Stimulated activated CD8-positive, alpha-beta memory T cell treated with anti-CD3 and anti-CD28 coated beads, Interleukin-15, amount 100 ng/mL, for 1 hour (primary cell): ENCODE data around the gene DBH.
"Not testable (repeated sequence)": the region's sequence is repeated elsewhere in the genome, so short reads cannot be mapped to it uniquely, and the experiment has no call there.

Source experiments
- DNase-seq: peaks from one replicate; pipeline ENCODE4 v3.0.0-alpha.2; 2020; ENCODE audit warnings: low read depth

The DBH gene

DNA sequence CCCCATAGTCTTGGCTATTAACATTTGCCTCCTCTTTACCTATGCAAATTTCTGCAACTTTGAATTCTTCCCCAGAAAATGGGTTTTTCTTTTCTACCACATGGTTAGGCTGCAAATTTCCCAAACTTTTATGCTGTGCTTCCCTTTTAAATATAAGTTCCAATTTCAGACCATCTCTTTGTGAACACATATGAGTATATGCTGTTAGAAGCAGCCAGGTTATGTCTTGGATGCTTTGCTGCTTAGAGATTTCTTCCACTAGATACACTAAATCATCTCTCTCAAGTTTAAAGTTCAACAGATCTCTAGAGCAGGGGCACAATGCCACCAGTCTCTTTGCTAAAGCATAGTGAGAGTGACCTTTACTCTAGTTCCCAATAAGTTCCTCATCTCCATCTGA lies 10.2 kb upstream of the DBH start:
- not testable (repeated sequence) for DNase-seq

DNA sequence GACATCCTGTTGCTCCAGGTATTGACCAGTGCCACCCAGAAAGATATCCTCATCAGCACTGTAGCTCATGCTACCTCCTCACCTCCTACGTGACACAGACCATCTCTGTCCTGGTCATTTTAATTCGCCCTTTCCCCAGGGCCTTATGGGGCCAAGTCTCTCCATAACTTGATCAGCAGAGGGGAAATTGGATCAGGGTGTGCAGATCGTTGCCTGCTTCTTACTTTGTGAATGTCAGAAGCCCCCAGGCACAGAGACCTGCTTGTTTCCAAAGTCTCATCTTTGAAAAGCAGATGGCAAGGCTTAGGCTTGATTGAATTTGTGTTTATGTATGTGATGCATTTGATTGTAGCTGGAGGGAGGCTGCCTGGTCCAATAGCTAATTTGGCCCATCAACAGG lies 8.8 kb upstream of the DBH start:
- no peak for DNase-seq

DNA sequence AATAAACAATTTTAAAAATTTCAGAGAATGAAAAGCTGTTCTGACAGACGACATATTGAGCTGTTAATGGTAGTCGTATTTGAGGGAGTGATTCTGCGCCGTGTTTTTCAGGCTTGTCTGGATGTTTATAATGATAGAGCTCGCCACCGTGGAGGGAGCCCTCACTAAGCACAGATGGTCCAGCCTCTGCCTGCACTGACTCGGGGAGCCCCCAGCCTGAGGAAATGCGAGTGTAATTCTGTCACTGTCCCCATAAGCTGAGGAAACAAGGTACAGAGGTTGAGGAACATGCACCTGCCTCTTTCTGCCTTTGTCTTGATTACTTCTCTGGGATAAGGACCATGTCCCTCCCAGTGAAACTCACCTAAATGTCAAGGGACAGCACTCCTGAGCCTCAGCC lies 7.4 kb upstream of the DBH start:
- no peak for DNase-seq

DNA sequence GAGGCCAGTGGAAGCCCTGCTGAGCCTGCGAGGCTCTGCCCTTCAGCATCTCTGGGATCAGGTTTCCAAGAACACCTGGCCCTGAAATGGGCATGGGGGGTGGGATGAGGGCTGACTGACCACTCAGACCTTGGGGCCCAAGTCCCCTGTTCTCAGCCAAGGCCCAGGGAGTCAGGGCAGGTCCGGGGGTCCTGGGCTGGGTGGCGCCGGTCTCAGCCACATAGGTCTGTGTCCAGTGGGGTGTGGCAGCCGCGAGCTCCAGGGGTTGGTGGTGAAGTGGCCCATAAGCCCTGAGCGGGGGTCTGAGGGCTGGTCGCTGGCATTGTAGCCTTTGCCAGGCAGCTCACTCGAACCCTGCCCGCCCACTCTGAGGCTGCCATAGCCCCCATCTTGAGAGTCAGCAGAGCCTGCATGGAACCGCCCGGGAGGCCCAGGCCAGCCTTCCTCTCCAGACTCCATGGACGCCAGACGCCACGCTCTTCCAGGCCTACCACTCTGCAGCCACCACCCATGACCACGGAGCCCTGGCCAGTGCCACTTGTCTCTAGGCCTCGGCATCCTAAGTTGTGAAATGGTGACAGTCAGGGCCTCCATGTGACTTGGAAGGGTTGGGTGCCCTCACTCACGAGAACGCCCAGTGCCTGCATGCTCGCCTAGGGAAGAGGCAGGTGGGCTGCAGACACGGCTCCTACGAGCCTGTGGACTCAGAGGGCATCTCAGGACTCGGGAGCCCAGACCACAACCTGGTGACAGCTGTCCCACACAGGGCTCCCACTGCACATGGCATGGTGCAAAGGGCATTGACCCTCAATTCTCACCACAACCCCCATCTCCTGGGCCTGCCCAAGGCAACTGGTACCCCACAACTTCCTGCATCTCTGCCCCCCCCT lies 6.7 kb upstream of the DBH start:
- DNase-seq: no peak

DNA sequence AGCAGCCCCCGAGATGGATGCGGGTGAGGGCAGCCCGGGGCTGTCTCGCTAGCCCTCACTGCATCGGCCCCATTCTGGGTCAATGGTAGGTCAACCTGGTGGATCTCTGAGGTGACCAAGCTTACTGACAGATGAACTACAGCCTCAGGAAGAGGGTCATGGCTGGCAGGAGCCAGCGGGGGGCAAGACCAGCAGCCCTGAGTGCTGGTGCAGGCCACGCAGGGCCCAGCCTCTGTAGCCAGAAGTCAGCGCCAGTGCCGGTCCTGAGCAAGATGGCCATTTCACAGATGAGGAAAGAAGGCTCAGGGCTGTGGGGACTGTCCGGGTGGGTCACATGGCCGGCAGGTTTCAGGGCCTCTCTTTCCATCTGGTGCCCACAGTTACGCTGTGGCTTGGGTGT lies 5.1 kb upstream of the DBH start:
- no peak for DNase-seq

DNA sequence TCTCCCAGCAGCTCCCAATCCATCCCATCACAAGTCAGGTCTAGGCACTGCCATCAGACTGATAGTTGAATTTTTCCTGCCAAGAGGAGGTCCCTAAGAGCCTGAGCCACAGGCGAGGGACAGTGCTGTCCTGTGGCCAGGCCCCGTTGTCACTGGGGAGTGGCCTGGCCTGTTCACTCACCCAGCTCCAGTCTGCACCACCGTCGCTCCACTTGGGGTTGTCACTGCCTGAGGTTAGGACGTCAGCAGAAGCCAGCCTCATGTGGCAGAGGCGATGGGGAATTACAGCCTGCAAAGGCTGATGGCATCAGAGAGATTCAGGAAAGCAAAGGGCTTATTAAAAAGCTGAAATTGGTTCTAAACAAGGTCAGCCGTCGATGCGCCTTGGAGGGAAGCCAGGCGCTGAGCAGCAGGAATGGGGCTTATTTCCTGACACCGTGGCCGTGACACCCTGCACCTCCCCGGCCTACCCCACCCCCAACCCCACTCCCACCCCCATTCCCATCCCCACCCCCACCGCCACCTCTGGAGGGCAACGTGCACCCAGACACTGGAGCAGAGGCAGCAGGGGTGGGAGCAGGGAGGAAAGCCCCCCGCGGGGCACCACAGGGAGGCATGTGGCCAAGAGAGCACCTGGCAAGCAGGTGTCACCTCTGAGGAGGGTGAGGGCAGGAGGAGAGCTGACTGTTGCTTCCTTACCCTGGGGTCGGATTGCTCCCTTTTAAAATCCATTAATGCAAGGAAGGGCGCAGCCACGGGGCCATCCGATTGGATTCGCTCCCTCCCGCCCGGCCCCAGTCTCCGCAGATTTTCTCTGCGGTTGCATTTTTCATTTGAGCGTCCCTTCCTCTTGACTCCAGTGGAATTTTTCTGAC lies 3.1 kb upstream of the DBH start:
- no peak for DNase-seq

DNA sequence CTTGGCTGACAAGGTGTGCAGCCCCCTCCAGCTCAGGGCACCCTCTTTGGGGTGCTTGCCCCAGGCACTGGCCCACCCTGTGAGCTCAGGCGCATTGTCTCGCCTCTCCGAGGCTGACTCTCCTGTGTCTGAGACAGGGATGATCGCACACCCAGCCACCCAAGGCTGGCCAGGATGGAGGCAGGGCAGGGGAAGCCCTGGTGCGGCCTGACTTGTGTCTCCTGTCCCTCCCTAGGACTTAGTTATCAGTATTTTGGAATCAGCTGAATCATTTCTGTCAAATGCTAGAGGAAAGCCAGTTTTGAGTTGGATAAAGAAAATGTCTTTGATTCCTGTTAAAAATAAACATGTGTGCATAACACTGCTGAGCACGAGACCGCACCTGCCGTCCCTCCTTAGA lies 2.5 kb upstream of the DBH start:
- DNase-seq: no peak

DNA sequence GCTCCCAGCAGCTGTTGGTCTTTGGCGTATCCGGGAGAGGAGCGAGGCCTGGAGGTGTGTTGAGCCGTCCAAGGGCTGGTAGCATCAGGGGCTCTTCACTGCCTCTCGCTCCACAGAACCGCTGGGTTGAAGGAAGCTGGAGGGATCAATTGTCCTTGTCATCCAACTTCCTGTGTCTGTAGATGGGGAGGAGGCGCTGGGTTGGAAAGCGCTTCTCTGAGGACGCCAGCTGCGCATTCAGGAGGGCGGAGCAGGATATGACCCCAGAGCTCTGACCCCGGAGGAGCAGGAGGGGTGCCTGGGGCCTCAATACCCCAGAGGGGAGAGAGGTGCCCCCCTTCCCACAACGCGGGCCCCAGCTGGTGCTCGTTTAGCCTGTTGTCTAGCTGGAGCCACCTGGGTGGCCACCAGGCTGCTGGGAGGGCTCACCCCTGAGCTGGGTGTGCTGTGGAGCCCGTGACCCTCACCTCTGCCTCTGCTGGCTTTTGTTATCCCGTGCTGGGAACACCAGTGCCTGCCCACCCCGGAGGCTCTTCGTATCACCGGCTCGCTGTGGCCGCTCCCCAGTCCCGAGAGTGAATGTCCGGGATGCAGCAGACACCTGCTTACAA lies 2.0 kb upstream of the DBH start:
- no peak for DNase-seq

DNA sequence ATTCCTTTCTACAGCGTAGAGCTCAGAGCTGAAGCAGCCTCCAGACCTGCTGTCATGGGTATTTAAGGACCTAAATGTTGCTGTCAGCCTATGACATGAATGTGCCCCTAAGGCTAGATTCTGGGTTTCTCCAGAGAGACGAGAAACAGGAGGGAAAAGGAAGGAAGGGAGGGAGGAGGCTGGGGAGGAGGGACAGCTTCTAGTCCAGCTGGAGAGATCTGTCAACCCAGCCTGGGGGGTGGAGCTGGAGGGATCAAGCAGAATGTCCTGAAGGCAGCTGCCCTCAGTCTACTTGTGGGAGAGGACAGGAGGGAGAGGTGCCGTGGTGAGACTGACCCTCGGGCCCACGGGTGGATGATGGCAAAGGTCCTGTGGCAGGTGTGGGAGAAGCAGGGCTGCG lies 1.1 kb upstream of the DBH start:
- DNase-seq: no peak

DNA sequence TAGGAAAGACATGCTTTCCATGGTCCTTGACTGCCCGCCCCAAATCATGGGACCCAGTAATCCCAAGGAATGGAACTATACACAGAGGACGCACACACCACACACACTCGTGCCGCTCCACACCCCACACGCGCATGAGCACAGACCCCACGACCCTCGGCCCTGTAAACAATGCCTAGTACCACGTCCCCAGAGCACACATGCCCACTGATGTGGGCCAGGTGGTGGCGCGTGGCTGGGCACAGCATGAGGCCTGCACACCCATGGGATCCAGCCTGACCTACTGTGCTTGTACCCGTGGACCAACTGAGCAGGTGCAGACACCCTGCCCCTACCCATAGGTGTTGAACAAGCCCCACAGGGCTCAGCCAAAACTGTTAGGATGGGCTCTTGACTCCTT lies 739 bp downstream of the DBH start:
- no peak for DNase-seq

DNA sequence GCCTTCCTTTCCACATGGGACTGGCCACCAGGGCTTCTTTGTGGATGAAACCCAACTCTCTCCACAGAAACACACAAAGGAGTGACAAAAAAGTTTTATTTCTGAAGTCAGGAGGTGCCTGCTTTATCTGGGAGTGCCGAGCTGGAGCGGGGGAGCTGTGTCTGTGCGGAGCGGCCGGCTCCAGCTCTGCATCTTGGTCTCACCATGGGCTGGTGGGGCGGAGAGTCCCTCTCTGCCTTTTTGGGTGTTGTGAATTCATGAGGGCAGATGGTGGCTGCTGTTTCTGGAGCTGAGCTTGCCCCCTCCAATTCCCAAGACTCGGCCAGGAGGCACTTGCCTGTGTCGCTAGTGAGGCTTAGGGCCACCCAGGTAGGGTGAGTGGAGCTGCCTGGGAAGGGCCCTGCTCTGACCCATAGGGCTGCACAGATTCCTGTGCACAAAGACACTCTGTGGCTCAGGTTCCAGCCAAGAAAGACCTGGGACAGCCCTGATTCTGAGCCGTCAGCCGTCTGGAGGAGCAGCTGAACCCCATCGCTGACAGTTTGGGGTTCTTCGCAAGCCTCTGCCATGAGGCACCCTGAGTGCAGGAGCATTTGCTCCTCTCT lies 1.4 kb downstream of the DBH start:
- DNase-seq: no peak

DNA sequence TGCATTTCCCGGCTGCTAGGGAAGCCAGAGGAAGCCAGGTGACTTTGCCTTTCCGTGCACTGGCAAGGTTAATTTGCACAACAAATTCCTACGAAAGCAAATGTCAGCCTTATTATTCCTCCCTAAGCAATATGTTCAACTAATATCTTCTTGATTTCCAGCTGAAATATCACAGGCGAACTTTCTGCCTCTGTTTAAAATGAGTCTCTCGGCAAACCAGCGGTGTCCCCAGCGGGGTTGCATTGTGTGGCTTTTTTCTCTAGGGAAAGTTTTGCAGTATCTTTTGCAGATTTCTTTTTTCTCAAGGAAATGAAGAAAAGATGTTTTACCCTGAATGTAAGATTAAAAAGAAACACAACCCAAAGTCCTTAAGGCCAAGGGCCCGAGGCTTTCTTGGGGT lies 1.9 kb downstream of the DBH start:
- DNase-seq: no peak

DNA sequence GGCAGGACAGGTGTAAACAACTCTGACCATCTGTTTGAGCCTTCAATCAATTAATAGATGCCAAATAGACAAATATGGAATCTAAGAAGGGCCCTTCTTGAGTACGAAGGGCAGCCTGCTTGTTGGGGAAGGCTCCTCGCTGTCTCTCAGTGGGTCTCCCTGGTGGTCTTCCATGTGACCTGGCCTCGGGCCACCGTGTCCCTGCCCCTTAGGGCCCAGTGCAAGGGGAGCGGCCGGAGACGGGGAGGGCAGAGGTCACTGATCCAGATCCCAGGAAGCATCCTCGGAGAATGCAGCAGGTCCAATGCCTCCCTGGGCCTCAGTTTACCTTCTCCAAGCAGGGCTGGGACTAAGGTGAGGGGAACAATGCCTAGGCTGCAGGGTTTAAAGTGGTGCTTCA lies 2.5 kb downstream of the DBH start:
- DNase-seq: no peak

DNA sequence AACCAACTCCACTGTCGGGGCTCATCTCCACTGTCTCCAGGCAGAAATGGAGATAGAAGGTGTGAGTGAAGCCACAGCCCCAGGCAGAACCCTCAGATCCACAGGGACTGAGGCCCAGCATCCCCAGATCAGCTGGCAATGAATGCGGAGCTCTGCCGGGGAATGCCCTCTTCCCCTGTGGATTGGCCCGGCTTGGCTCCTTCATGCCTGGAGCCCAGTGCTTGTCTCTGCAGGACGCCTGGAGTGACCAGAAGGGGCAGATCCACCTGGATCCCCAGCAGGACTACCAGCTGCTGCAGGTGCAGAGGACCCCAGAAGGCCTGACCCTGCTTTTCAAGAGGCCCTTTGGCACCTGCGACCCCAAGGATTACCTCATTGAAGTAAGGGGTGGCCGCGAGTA lies 3.5 kb downstream of the DBH start:
- no peak for DNase-seq

DNA sequence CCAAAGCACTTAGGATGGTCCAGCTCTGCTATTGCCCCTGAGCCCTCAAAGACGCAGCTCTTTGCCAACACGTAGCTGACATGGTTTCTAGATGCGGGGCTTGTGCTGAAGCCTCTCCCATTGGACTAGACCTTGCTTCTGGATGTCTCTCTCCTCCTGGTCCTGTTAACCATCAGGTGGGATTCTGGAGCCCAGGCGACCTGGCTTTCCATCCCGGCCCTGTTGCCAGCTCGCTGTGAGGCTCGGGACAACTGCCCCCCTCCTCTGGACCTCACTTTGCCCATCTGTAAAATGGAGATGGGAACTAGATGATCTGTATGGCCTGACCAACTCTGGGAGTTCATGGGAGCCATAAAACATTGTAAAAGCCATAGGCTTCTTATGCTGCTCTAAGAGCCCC lies 4.0 kb downstream of the DBH start:
- no peak for DNase-seq

DNA sequence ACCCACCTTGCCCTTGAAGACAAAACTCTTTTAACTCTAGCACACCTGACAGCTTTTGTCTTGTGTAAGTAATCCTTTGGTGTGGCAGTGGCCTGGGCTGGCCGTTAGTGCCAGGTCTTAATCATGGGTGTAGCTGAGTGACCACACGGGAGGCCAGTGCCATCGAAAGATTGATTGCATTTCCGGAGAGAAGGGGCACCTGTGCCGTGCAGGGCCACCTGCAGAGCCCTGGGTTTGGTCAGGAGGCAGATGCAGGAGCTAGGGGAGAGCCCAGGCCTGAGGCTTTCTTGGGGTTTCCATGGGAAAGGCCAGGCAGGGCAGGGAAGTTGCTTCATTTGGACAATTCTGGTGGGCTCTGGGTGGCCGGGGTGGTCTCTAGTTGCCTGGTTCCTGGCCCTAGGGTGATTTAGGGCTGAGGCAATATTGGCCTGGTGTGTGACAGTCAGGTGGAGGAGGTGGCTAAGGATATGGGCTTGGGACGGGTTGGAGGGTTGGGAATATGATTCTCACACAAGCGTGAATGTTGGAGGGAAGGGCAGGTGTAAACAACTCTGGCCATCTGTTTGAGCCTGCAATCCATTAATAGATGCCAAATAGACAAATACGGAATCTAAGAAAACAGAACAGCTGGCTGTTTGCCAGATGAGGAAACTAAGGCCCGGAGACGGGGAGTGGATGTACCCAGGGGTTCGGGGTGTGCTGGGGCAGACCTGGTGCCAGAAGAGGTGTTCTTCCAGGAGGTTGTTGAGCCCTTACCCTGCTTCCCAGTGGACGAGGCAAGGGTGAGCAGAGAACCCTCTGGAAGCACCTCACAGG lies 4.6 kb downstream of the DBH start:
- no peak for DNase-seq

DNA sequence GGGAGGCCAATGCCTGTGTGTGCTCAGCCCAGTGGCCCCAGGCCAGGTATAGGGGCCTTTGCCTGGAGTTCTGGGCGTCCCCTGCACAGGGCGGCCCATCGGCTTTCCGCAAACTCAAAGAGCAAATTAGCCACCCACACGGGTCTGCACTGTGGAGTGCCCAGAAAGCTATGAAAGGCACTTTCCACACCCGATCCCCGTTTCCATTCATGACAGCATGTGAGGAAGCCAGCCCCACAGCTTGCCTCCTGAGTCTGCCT lies 5.2 kb downstream of the DBH start:
- DNase-seq: no peak

DNA sequence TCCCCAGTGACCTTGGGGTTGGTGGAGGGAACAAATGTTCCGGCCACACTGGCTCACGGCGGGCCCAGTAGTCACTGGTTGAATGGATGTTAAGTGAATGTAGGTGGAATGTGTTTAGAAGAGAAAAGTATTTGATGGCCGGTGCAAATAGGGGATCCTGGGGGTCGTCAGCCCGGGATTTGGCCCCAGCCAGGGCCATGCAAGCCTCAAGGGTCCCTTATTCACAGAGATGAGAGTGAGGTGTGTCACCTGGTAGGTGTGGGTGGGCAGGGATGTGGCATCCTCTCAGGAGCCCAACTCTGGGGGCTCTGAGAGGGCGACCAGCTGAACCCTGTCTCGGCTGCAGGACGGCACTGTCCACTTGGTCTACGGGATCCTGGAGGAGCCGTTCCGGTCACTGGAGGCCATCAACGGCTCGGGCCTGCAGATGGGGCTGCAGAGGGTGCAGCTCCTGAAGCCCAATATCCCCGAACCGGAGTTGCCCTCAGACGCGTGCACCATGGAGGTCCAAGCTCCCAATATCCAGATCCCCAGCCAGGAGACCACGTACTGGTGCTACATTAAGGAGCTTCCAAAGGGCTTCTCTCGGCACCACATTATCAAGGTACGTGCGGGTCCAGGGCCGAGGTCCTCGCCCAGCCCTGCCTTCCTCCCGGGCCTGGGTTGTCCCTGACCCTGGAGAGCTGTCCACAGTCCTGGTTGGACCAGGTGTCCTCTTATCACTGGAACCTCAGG lies 5.9 kb downstream of the DBH start:
- DNase-seq: no peak

DNA sequence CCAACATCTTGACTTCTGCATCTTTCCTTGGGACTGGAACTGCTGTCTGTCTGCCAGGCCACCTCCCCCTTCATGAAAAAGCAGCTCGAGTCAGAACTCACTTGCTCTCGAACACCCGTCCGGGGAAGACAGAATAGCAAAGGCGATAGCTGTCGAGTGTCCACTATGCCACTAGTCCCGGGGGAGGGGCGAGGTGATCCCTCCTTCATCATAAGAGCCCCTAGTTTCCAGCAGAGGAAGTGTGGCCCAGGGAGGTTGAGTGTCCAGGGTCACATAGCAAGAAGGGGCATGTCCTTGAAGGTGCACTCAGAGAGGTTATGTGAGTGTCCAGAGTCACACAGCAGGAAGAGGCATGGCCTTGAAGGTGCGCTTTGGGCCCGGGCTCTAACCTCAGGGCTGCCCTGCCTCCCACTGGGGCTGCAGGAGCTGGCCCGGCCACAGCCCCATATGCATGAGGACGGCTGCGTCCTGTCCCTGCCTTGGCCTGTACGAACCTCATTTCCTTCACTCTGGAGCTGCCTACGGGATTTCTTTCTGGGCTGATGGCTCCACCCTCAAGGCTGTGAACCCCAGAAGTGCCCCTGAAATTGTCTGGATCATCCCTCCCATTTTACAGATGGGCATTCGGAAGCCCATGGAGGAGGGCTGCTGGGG lies 6.7 kb downstream of the DBH start:
- no peak for DNase-seq

DNA sequence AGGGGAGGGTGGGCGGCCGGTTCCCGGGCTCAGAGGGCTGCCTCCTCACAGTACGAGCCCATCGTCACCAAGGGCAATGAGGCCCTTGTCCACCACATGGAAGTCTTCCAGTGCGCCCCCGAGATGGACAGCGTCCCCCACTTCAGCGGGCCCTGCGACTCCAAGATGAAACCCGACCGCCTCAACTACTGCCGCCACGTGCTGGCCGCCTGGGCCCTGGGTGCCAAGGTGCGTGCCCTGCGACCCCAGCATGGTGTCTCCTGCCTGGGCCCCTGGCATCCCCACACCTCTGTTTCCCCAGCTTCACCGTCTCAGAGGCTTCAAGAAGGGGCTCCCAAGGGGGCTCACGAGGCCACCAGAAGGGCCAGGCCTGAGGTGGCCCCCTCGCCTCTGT lies 7.2 kb downstream of the DBH start:
- DNase-seq: no peak
